ENCODE data around the gene RNF26.
A peak's percentile ranks its signal among the peaks of the same experiment; 100 is the strongest.

The RNF26 gene

GRCh38 chr11:119334174-119334930, at the start of gene RNF26:
TSS of gene RNF26 (plus strand) at chr11:119334527. CDS start at chr11:119335123, 596 bp downstream.
- H3K4me3 ChIP-seq (ENCODE audit: control insufficient read depth, low read depth, low read length) = peak within 1 kb of the TSS; percentile 82
- no peak for TF ChIP-seq CTCF (IDR thresholded peaks at IDR 0.05; ENCODE audit: control insufficient read depth, insufficient read depth, low read depth, low read length, missing control alignments)
- DNase-seq (ENCODE audit: low read depth) = peak; percentile 91

- H3K4me3 ChIP-seq (ENCODE audit: control insufficient read depth, low read depth, low read length) = no peak overlapping the region
- DNase-seq (ENCODE audit: low read depth) = no peak
- TF ChIP-seq CTCF (IDR thresholded peaks at IDR 0.05; ENCODE audit: control insufficient read depth, insufficient read depth, low read depth, low read length, missing control alignments) = no peak
Measured at GRCh38 chr11:119285431-119285830, 48.9 kb upstream of the RNF26 start.

- no peak for DNase-seq (ENCODE audit: low read depth)
- no peak for TF ChIP-seq CTCF (IDR thresholded peaks at IDR 0.05; ENCODE audit: control insufficient read depth, insufficient read depth, low read depth, low read length, missing control alignments)
- H3K4me3 ChIP-seq (ENCODE audit: control insufficient read depth, low read depth, low read length) = no peak overlapping the region
Measured at GRCh38 chr11:119288219-119288618, 46.1 kb upstream of the RNF26 start.

GRCh38 chr11:119290894-119291497, 43.3 kb upstream of the RNF26 start:
- no peak overlapping the region for H3K4me3 ChIP-seq (ENCODE audit: control insufficient read depth, low read depth, low read length)
- TF ChIP-seq CTCF (IDR thresholded peaks at IDR 0.05; ENCODE audit: control insufficient read depth, insufficient read depth, low read depth, low read length, missing control alignments) = no peak
- DNase-seq (ENCODE audit: low read depth) = no peak

- no peak overlapping the region for H3K4me3 ChIP-seq (ENCODE audit: control insufficient read depth, low read depth, low read length)
- no peak for DNase-seq (ENCODE audit: low read depth)
- no peak for TF ChIP-seq CTCF (IDR thresholded peaks at IDR 0.05; ENCODE audit: control insufficient read depth, insufficient read depth, low read depth, low read length, missing control alignments)
Measured at GRCh38 chr11:119293461-119293860, 40.9 kb upstream of the RNF26 start.

GRCh38 chr11:119295178-119295577, 39.1 kb upstream of the RNF26 start:
- no peak overlapping the region for H3K4me3 ChIP-seq (ENCODE audit: control insufficient read depth, low read depth, low read length)
- no peak for DNase-seq (ENCODE audit: low read depth)
- TF ChIP-seq CTCF (IDR thresholded peaks at IDR 0.05; ENCODE audit: control insufficient read depth, insufficient read depth, low read depth, low read length, missing control alignments) = no peak

All from AG09309 (cell line).